OCI-LY7 (cell line): ENCODE measurements around the gene IL12B.
"Not testable (repeated sequence)": the region's sequence is repeated elsewhere in the genome, so short reads cannot be mapped to it uniquely, and the experiment has no call there.

Experiments used
- CTCF ChIP-seq: fragments of 200-600 bp; sonication (generic); conservative IDR thresholded peaks from 2 replicates; pipeline ENCODE4 v1.5.1; 2014; ENCODE audit warnings: mild to moderate bottlenecking, antibody characterized with exemption, low read length, moderate library complexity, mixed read lengths
- EZH2phosphoT487 ChIP-seq: fragments of 200-600 bp; sonication (generic); IDR thresholded peaks from 2 replicates; pipeline ENCODE4 v1.6.1; 2018; ENCODE audit warnings: low read depth, borderline replicate concordance, mild to moderate bottlenecking, mixed run types, antibody characterized with exemption, low read length, moderate library complexity, mixed read lengths

DNA sequence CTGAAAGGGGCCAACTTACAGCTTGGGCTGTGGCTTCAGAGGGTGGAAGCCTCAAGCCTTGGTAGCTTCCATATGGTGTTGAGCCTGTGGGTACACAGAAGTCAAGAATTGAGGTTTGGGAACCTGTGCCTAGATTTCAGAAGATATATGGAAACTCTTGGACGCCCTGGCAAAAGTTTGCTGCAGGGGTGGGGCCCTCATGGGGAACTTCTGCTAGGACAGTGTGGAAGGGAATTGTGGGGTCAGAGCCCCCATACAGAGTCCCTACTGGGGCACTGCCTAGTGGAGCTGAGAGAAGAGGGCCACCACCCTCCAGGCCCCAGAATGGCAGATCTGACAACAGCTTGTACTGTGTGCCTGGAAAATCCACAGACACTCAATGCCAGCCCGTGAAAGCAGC, 63.5 kb downstream of the IL12B start:
- not testable (repeated sequence) for TF ChIP-seq CTCF, EZH2phosphoT487
